ENCODE results near the gene NONO.
A peak's percentile ranks its signal among the peaks of the same experiment; 100 is the strongest.
"Not testable (repeated sequence)": the region's sequence is repeated elsewhere in the genome, so short reads cannot be mapped to it uniquely, and the experiment has no call there.

Gene NONO

DNA sequence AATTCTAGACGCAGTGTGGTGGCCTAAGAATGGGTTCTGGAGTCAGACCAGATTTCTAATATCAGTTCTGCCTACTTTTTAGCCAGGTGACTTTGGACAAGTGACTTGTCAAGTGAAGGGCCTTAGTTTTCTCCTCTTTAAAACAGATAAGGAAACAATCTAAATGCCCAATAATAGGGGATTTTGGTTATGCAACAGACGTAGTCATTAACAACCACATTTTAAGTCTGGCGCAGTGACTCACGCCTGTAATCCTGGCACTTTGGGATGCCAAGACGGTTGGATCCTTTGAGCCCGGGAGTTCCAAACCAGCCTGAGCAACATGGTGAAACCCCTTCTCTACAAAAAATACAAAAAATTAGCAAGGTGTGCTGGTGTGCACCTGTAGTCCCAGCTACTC lies 27.4 kb upstream of the NONO start:
- no peak for DNase-seq (ENCODE audit: low read depth)
- TF ChIP-seq, protein P1, sequence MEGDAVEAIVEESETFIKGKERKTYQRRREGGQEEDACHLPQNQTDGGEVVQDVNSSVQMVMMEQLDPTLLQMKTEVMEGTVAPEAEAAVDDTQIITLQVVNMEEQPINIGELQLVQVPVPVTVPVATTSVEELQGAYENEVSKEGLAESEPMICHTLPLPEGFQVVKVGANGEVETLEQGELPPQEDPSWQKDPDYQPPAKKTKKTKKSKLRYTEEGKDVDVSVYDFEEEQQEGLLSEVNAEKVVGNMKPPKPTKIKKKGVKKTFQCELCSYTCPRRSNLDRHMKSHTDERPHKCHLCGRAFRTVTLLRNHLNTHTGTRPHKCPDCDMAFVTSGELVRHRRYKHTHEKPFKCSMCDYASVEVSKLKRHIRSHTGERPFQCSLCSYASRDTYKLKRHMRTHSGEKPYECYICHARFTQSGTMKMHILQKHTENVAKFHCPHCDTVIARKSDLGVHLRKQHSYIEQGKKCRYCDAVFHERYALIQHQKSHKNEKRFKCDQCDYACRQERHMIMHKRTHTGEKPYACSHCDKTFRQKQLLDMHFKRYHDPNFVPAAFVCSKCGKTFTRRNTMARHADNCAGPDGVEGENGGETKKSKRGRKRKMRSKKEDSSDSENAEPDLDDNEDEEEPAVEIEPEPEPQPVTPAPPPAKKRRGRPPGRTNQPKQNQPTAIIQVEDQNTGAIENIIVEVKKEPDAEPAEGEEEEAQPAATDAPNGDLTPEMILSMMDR (IDR thresholded peaks at IDR 0.05; ENCODE audit: control insufficient read depth, extremely low read depth, insufficient read depth) = no peak
- no peak overlapping the region for H3K4me3 ChIP-seq (ENCODE audit: low read depth, low read length)

DNA sequence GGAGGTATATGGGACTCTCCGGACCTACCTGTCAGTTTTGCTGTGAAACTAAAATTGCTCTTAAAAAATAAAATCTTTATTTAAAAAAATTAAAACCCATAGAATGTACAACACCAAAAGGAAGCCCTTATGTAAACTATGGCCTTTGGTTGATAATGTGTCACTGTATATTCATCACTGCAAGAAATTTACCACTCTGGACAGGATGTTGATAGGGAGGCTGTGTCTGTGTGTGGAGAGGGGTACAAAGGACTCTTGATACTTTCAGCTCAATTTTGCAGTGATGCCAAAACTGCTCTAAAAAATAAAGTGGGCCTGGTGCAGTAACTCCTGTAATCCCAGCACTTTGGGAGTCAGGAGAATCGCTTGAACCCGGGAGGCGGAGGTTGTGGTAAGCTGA lies 26.6 kb upstream of the NONO start:
- H3K4me3 ChIP-seq (ENCODE audit: low read depth, low read length) = no peak overlapping the region
- DNase-seq (ENCODE audit: low read depth) = no peak
- TF ChIP-seq, protein P1 (IDR thresholded peaks at IDR 0.05; ENCODE audit: control insufficient read depth, extremely low read depth, insufficient read depth) = no peak

DNA sequence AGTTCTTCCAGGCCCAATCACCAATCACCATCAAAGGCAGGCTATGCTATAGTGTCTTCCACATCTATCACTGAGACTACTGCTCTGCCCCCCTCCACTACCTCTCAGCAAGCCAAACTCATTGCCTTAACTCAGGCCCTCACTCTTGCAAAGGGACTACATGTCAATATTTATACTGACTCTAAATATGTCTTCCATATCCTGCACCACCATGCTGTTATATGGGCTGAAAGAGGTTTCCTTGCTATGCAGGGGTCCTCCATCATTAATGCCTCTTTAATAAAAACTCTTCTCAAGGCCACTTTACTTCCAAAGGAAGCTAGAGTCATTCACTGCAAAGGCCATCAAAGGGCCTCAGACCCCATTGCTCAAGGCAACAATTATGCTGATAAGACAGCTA lies 14.8 kb upstream of the NONO start:
- H3K4me3 ChIP-seq (ENCODE audit: low read depth, low read length); DNase-seq (ENCODE audit: low read depth): not testable (repeated sequence)

DNA sequence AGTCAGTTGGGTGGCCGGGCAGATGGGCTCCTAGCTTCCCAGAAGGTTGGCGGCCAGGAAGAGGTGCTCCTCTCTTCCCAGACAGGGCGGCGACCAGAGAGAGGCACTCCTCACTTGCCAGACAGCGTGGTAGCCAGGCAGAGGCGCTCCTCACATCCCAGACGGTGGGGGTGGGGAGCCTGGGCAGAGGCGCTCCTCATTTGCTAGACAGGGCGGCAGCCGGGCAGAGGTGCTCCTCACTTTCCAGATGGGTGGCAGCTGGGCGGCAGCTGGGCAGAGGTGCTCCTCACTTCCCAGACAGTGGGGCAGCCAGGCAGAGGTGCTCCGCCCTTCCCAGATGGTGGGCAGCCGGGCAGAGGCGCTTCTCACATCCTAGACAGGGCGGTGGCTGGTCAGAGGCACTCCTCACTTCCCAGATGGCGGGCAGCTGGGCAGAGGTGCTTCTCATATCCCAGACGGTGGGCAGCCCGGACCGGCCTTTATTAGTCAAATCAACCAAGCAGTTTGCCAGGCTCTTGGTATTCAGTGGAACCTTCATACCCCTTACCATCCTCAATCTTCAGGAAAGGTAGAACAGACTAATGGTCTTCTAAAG lies 13.5 kb upstream of the NONO start:
- H3K4me3 ChIP-seq (ENCODE audit: low read depth, low read length) = no peak overlapping the region
- DNase-seq (ENCODE audit: low read depth) = no peak
- TF ChIP-seq, protein P1 (IDR thresholded peaks at IDR 0.05; ENCODE audit: control insufficient read depth, extremely low read depth, insufficient read depth) = no peak

DNA sequence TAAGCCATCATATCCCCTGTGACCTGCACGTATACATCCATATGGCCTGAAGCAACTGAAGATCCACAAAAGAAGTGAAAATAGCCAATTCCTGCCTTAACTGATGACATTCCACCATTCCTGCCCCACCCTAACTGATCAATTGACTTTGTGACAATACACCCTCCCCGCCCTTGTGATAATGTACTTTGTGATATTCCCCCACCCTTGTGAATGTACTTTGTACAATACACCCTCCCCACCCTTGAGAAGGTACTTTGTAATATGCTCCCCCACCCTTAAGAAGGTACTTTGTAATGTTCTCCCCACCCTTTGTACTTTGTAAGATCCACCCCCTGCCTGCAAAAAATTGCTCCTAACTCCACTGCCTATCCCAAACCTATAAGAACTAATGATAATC lies 11.1 kb upstream of the NONO start:
- not testable (repeated sequence) for H3K4me3 ChIP-seq (ENCODE audit: low read depth, low read length)

DNA sequence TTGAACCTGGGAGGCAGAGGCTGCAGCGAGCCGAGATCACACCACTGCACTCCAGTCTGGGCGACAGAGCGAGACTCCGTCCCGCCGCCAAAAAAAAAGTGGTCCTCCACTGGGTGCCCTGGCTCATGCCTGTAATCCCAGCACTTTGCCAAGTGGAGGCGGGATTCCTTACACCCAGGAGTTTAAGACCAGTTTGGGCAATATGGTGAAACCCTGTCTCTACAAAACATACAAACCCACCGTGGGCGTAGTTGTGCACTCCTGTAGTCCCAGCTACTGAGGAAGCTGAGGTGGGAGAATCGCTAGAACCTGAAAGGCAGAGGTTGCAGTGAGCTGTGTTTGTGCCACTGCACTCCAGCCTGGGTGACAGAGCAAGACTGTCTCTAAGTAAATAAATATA lies 2.1 kb upstream of the NONO start:
- H3K4me3 ChIP-seq (ENCODE audit: low read depth, low read length); DNase-seq (ENCODE audit: low read depth): not testable (repeated sequence)

More for the DNA sequence above, 11.1 kb upstream of the NONO start:
- DNase-seq (ENCODE audit: low read depth) = not testable (repeated sequence)

DNA sequence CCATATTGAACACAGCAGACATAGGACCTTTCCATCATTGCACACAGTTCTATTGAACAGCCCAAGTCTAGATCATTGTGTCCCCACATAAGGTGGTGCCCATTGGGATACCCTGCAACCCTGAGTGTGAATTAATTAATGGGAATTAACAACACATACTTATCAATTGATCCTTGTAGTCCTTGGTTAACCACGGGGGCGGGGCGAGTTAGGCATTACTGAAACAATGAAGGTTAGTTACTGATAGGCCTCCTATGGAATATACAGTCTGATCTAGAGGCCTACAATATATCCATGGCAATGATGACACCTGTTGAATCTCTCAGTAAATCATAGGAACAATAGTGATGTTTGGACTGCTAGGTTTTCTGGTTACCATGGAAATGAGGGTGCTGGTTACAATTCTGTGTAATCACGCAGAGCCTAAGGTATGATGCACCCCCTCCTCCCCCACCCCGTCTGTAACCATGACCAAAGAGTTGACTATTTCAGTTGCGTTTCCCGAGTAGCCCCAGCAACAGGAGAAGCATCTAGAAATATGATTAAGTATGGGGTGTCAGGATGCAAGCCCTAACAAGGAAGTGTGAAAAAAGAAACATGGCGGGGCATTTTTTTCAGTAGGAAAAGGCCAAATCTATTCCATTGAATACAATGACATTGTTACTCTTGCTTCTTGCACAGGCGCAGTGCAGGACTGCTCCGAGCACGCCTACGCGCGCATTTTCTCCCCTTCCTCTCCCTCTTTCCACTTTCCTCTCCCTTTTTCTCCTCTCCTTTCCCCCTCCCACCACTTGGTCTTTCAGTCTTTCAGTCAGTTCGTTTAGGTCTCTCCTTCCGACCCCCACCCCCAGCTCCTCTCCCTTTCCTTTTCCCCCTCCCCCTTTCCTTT lies 677 bp upstream of the NONO start:
- DNase-seq (ENCODE audit: low read depth) = no peak
- peak overlapping the region; percentile 85 for H3K4me3 ChIP-seq (ENCODE audit: low read depth, low read length)
- TF ChIP-seq, protein P1 (IDR thresholded peaks at IDR 0.05; ENCODE audit: control insufficient read depth, extremely low read depth, insufficient read depth) = no peak

DNA sequence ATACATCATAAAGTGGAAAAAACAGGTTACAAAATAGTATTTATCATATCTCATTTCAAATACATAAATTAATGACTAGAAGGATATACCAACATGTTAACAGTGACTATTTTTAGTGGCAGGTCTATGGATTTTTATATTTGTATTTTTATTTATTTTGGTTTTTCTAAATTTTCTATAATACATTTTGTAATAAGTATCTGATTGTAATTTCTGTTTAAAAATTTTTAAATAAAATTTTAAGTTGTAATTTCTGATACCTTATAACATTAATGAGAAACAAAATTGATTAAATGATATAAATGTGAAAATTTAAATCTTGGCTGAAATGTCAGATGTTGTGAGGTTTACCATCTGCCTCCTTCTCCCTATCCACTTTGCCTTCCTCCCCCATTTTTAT lies 2.5 kb downstream of the NONO start:
- TF ChIP-seq, protein P1 (IDR thresholded peaks at IDR 0.05; ENCODE audit: control insufficient read depth, extremely low read depth, insufficient read depth) = no peak
- DNase-seq (ENCODE audit: low read depth) = no peak
- peak overlapping the region; percentile 85 for H3K4me3 ChIP-seq (ENCODE audit: low read depth, low read length)

Data from LNCaP clone FGC (cell line).